SK-N-SH treated with all-trans-retinoic acid at 6 μM for 48 hours (cell line): ENCODE measurements around the gene ZFYVE27.

ENCODE experiments used
- ATAC-seq: fragments of 200-7000 bp; cut with Tn5 transposase; 3 replicates; pipeline ENCODE4 v1.9.1; 2020; ENCODE audit warnings: mild to moderate bottlenecking, moderate library complexity
- ARNTL ChIP-seq: fragments of 450-650 bp; formaldehyde crosslinking; IDR thresholded peaks from 2 replicates; pipeline ENCODE4 v1.5.0; 2020; ENCODE audit warnings: low read depth, mild to moderate bottlenecking, moderate library complexity, borderline replicate concordance
- BACH2 ChIP-seq: fragments of 250-450 bp; sonication (Bioruptor Pico); IDR thresholded peaks from 2 replicates; pipeline ENCODE4 v1.9.0; 2021; ENCODE audit warnings: mild to moderate bottlenecking, borderline replicate concordance
- CSDC2 ChIP-seq: fragments of 250-450 bp; sonication (Bioruptor Pico); IDR thresholded peaks from 2 replicates; pipeline ENCODE4 v1.5.0; 2020; ENCODE audit warnings: mild to moderate bottlenecking, moderate library complexity
- ESRRG ChIP-seq: fragments of 250-450 bp; sonication (Bioruptor Pico); IDR thresholded peaks from 2 replicates; pipeline ENCODE4 v1.6.1; 2021; ENCODE audit warnings: mild to moderate bottlenecking
- GLIS3 ChIP-seq: fragments of 250-450 bp; sonication (Bioruptor Pico); IDR thresholded peaks from 2 replicates; pipeline ENCODE4 v1.5.0; 2020; ENCODE audit warnings: mild to moderate bottlenecking, moderate library complexity
- OSR1 ChIP-seq: fragments of 250-450 bp; sonication (Bioruptor Pico); IDR thresholded peaks from 2 replicates; pipeline ENCODE4 v1.8.0; 2022; ENCODE audit warnings: moderate library complexity, mild to moderate bottlenecking, inconsistent platforms
- PATZ1 ChIP-seq: fragments of 250-450 bp; sonication (Bioruptor Pico); IDR thresholded peaks from 2 replicates; pipeline ENCODE4 v1.8.0; 2020; ENCODE audit warnings: mild to moderate bottlenecking, moderate library complexity, borderline replicate concordance
- PPARA ChIP-seq: fragments of 250-450 bp; sonication (Bioruptor Pico); IDR thresholded peaks from 2 replicates; pipeline ENCODE4 v1.5.0; 2020; ENCODE audit warnings: mild to moderate bottlenecking, borderline replicate concordance
- RARB ChIP-seq: fragments of 250-450 bp; sonication (Bioruptor Pico); IDR thresholded peaks from 2 replicates; pipeline ENCODE4 v1.8.0; 2021; ENCODE audit warnings: mild to moderate bottlenecking, moderate library complexity
- SNAI2 ChIP-seq: fragments of 250-450 bp; sonication (Bioruptor Pico); IDR thresholded peaks from 2 replicates; pipeline ENCODE4 v1.5.0; 2020; ENCODE audit warnings: mild to moderate bottlenecking, moderate library complexity
- TCF4 ChIP-seq: fragments of 250-450 bp; sonication (Bioruptor Pico); IDR thresholded peaks from 2 replicates; pipeline ENCODE4 v1.8.0; 2021; ENCODE audit warnings: mild to moderate bottlenecking, moderate library complexity, borderline replicate concordance
- TOX ChIP-seq: fragments of 250-450 bp; sonication (Bioruptor Pico); IDR thresholded peaks from 2 replicates; pipeline ENCODE4 v1.8.0; 2021; ENCODE audit warnings: mild to moderate bottlenecking, moderate library complexity, borderline replicate concordance
- ZC3H10 ChIP-seq: fragments of 250-450 bp; sonication (Bioruptor Pico); IDR thresholded peaks from 2 replicates; pipeline ENCODE4 v1.5.1; 2021; ENCODE audit warnings: mild to moderate bottlenecking, moderate library complexity
- ZNF70 ChIP-seq: fragments of 450-650 bp; formaldehyde crosslinking; IDR thresholded peaks from 2 replicates; pipeline ENCODE4 v1.5.0; 2020; ENCODE audit warnings: mild to moderate bottlenecking, moderate library complexity
- ZNF8 ChIP-seq: fragments of 450-650 bp; formaldehyde crosslinking; IDR thresholded peaks from 2 replicates; pipeline ENCODE4 v1.5.0; 2020; ENCODE audit warnings: mild to moderate bottlenecking, moderate library complexity
- TF ChIP-seq, protein P1 (sequence below): fragments of 250-450 bp; sonication (Bioruptor Pico); IDR thresholded peaks from 2 replicates; pipeline ENCODE4 v1.5.1; 2020; ENCODE audit warnings: low read depth, mild to moderate bottlenecking, moderate library complexity
- TF ChIP-seq, protein P2 (sequence below): fragments of 250-450 bp; sonication (Bioruptor Pico); IDR thresholded peaks from 2 replicates; pipeline ENCODE4 v1.5.0; 2020; ENCODE audit warnings: mild to moderate bottlenecking, moderate library complexity
- TF ChIP-seq, protein P3 (sequence below): fragments of 250-450 bp; sonication (Bioruptor Pico); IDR thresholded peaks from 2 replicates; pipeline ENCODE4 v1.8.0; 2021; ENCODE audit warnings: low read depth, mild to moderate bottlenecking, moderate library complexity, borderline replicate concordance

ZFYVE27 gene

GRCh38 chr10:97781618-97782331 is 44.8 kb downstream of the ZFYVE27 start (continued):
- TF ChIP-seq CSDC2 (CRISPR knock-in tag): no peak

GRCh38 chr10:97782455-97783228 is 45.7 kb downstream of the ZFYVE27 start:
- ATAC-seq: no peak; the same call in 2 of the 3 replicates
- TF ChIP-seq PATZ1 (CRISPR knock-in tag) (no peak), ZNF70 (CRISPR knock-in tag) (no peak), ZNF8 (CRISPR knock-in tag) (no peak), TCF4 (CRISPR knock-in tag) (no peak), ESRRG (CRISPR knock-in tag) (no peak), ARNTL (CRISPR knock-in tag) (no peak), OSR1 (no peak), CSDC2 (CRISPR knock-in tag) (no peak), GLIS3 (CRISPR knock-in tag) (no peak), ZC3H10 (CRISPR knock-in tag) (no peak), PPARA (CRISPR knock-in tag) (no peak)
- TF ChIP-seq, protein P1, sequence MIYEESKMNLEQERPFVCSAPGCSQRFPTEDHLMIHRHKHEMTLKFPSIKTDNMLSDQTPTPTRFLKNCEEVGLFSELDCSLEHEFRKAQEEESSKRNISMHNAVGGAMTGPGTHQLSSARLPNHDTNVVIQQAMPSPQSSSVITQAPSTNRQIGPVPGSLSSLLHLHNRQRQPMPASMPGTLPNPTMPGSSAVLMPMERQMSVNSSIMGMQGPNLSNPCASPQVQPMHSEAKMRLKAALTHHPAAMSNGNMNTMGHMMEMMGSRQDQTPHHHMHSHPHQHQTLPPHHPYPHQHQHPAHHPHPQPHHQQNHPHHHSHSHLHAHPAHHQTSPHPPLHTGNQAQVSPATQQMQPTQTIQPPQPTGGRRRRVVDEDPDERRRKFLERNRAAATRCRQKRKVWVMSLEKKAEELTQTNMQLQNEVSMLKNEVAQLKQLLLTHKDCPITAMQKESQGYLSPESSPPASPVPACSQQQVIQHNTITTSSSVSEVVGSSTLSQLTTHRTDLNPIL (CRISPR knock-in tag): no peak
- TF ChIP-seq, protein P2, sequence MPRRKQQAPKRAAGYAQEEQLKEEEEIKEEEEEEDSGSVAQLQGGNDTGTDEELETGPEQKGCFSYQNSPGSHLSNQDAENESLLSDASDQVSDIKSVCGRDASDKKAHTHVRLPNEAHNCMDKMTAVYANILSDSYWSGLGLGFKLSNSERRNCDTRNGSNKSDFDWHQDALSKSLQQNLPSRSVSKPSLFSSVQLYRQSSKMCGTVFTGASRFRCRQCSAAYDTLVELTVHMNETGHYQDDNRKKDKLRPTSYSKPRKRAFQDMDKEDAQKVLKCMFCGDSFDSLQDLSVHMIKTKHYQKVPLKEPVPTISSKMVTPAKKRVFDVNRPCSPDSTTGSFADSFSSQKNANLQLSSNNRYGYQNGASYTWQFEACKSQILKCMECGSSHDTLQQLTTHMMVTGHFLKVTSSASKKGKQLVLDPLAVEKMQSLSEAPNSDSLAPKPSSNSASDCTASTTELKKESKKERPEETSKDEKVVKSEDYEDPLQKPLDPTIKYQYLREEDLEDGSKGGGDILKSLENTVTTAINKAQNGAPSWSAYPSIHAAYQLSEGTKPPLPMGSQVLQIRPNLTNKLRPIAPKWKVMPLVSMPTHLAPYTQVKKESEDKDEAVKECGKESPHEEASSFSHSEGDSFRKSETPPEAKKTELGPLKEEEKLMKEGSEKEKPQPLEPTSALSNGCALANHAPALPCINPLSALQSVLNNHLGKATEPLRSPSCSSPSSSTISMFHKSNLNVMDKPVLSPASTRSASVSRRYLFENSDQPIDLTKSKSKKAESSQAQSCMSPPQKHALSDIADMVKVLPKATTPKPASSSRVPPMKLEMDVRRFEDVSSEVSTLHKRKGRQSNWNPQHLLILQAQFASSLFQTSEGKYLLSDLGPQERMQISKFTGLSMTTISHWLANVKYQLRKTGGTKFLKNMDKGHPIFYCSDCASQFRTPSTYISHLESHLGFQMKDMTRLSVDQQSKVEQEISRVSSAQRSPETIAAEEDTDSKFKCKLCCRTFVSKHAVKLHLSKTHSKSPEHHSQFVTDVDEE (CRISPR knock-in tag): no peak

- no peak for ATAC-seq
- TF ChIP-seq SNAI2 (CRISPR knock-in tag): no peak
- no peak for TF ChIP-seq GLIS3 (CRISPR knock-in tag)
- TF ChIP-seq ARNTL (CRISPR knock-in tag): no peak
- TF ChIP-seq, protein P2 (CRISPR knock-in tag): no peak
- TF ChIP-seq TCF4 (CRISPR knock-in tag): no peak
These were observed 47.4 kb downstream of the ZFYVE27 start for GRCh38 chr10:97784200-97784810.

DNA sequence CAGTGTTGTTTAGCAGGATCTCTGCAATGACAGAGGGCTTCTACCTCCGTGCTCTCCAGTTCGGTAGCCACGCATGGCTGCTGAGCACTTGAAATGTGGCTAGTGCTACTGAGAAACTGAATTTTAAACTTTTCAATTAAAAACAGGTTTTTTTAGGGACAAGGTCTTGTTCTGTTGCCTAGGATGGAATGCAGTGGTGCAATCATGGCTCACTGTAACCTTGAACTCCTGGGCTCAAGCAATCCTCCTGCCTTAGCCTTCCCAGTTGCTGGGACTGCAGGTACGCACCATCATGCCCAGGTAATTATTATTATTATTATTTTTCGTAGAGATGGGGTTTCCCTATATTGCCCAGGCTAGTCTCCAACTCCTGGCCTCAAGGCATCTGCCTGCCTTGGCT is 48.3 kb downstream of the ZFYVE27 start:
- no peak for ATAC-seq
- no peak for TF ChIP-seq BACH2 (CRISPR knock-in tag)
- TF ChIP-seq PPARA (CRISPR knock-in tag): no peak
- TF ChIP-seq TCF4 (CRISPR knock-in tag): no peak
- no peak for TF ChIP-seq ZNF70 (CRISPR knock-in tag)
- TF ChIP-seq, protein P3, sequence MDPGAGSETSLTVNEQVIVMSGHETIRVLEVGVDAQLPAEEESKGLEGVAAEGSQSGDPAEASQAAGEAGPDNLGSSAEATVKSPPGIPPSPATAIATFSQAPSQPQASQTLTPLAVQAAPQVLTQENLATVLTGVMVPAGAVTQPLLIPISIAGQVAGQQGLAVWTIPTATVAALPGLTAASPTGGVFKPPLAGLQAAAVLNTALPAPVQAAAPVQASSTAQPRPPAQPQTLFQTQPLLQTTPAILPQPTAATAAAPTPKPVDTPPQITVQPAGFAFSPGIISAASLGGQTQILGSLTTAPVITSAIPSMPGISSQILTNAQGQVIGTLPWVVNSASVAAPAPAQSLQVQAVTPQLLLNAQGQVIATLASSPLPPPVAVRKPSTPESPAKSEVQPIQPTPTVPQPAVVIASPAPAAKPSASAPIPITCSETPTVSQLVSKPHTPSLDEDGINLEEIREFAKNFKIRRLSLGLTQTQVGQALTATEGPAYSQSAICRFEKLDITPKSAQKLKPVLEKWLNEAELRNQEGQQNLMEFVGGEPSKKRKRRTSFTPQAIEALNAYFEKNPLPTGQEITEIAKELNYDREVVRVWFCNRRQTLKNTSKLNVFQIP (CRISPR knock-in tag): no peak
- no peak for TF ChIP-seq OSR1
- no peak for TF ChIP-seq TOX (CRISPR knock-in tag)
- TF ChIP-seq, protein P1 (CRISPR knock-in tag): no peak
- TF ChIP-seq RARB: no peak
- no peak for TF ChIP-seq PATZ1 (CRISPR knock-in tag)
